H9 (cell line): ENCODE results near the gene LINC01488. TPM values are rescaled to one million over a fixed set of nuclear protein-coding genes. Genes with fewer than 3 reads are reported as not detected.

Experiments
- DNase-seq: peaks from one replicate; pipeline ENCODE4 v3.0.0-alpha.2; 2017
- H2AFZ ChIP-seq: one replicate; pipeline ENCODE4 v1.6.1; 2013; ENCODE audit warnings: mild to moderate bottlenecking, low read length, control low read depth, moderate library complexity
- H2AK5ac ChIP-seq: 2 replicates; pipeline ENCODE4 v1.6.1; 2013; ENCODE audit warnings: low read length, control low read depth, mixed read lengths; ENCODE audit not compliant: insufficient read length
- H2BK120ac ChIP-seq: one replicate; pipeline ENCODE4 v1.6.1; 2013; ENCODE audit warnings: low read depth, mild to moderate bottlenecking, low read length, control low read depth, inconsistent platforms; ENCODE audit not compliant: poor library complexity, severe bottlenecking
- H2BK12ac ChIP-seq: 2 replicates; pipeline ENCODE4 v1.6.1; 2013; ENCODE audit warnings: low read length, control low read depth, mixed read lengths, low read depth; ENCODE audit not compliant: insufficient read length
- H2BK15ac ChIP-seq: 2 replicates; pipeline ENCODE4 v1.6.1; 2013; ENCODE audit warnings: low read depth, low read length, control low read depth
- H2BK20ac ChIP-seq: one replicate; pipeline ENCODE4 v1.6.1; 2013; ENCODE audit warnings: low read depth, mild to moderate bottlenecking, low read length, control low read depth, inconsistent platforms; ENCODE audit not compliant: poor library complexity, severe bottlenecking
- H2BK5ac ChIP-seq: 2 replicates; pipeline ENCODE4 v1.6.1; 2013; ENCODE audit warnings: low read length, control low read depth, mixed read lengths; ENCODE audit not compliant: insufficient read length
- H3K14ac ChIP-seq: 2 replicates; pipeline ENCODE4 v1.6.1; 2013; ENCODE audit warnings: low read length, control low read depth; ENCODE audit not compliant: insufficient read depth
- H3K18ac ChIP-seq: 2 replicates; pipeline ENCODE4 v1.6.1; 2013; ENCODE audit warnings: low read depth, mild to moderate bottlenecking, mixed read lengths, low read length, control low read depth; ENCODE audit not compliant: insufficient read length
- H3K23ac ChIP-seq: 2 replicates; pipeline ENCODE4 v1.6.1; 2013; ENCODE audit warnings: low read length, control low read depth, mixed read lengths, low read depth; ENCODE audit not compliant: insufficient read length
- H3K23me2 ChIP-seq: 2 replicates; pipeline ENCODE4 v1.6.1; 2013; ENCODE audit warnings: low read depth, mild to moderate bottlenecking, mixed read lengths, low read length, control low read depth; ENCODE audit not compliant: insufficient read length, poor library complexity, severe bottlenecking
- H3K27ac ChIP-seq: 2 replicates; pipeline ENCODE4 v1.5.1; 2013; ENCODE audit warnings: low read length, control low read depth, mixed read lengths, low read depth; ENCODE audit not compliant: insufficient read length
- H3K27me3 ChIP-seq: 2 replicates; pipeline ENCODE4 v1.6.1; 2013; ENCODE audit warnings: low read length, control low read depth, inconsistent platforms; ENCODE audit not compliant: insufficient read depth
- H3K4ac ChIP-seq: 2 replicates; pipeline ENCODE4 v1.6.1; 2013; ENCODE audit warnings: low read depth, mild to moderate bottlenecking, control low read depth, inconsistent platforms, low read length, moderate library complexity
- H3K4me1 ChIP-seq: 2 replicates; pipeline ENCODE4 v1.6.1; 2013; ENCODE audit warnings: low read length, control low read depth, inconsistent platforms; ENCODE audit not compliant: insufficient read depth
- H3K4me2 ChIP-seq: 2 replicates; pipeline ENCODE4 v1.6.1; 2013; ENCODE audit warnings: low read length, control low read depth, mixed read lengths; ENCODE audit not compliant: insufficient read length, insufficient read depth
- H3K56ac ChIP-seq: 2 replicates; pipeline ENCODE4 v1.6.1; 2013; ENCODE audit warnings: low read depth, mild to moderate bottlenecking, mixed read lengths, low read length, control low read depth; ENCODE audit not compliant: insufficient read length
- H3K79me1 ChIP-seq: 2 replicates; pipeline ENCODE4 v1.6.1; 2013; ENCODE audit warnings: low read depth, mild to moderate bottlenecking, moderate library complexity, low read length, control low read depth, inconsistent platforms; ENCODE audit not compliant: insufficient read depth, poor library complexity, severe bottlenecking
- H3K79me2 ChIP-seq: 2 replicates; pipeline ENCODE4 v1.6.1; 2013; ENCODE audit warnings: low read length, control low read depth, inconsistent platforms; ENCODE audit not compliant: insufficient read depth
- H3K9ac ChIP-seq: 2 replicates; pipeline ENCODE4 v1.6.1; 2013; ENCODE audit warnings: low read length, control low read depth, mixed read lengths; ENCODE audit not compliant: insufficient read length; ENCODE audit errors: extremely low read depth
- H3K9me3 ChIP-seq: one replicate; pipeline ENCODE4 v1.6.1; 2013; ENCODE audit warnings: low read depth, low read length, inconsistent platforms; ENCODE audit not compliant: control insufficient read depth
- H3T11ph ChIP-seq: one replicate; pipeline ENCODE4 v1.6.1; 2013; ENCODE audit warnings: mild to moderate bottlenecking, low read length, control low read depth, inconsistent platforms
- H4K20me1 ChIP-seq: one replicate; pipeline ENCODE4 v1.6.1; 2013; ENCODE audit not compliant: control insufficient read depth, insufficient read length, insufficient read depth
- H4K5ac ChIP-seq: 2 replicates; pipeline ENCODE4 v1.6.1; 2013; ENCODE audit warnings: low read depth, mild to moderate bottlenecking, mixed read lengths, low read length, control low read depth; ENCODE audit not compliant: insufficient read length
- H4K8ac ChIP-seq: replicated peaks from 2 replicates; pipeline ENCODE4 v1.6.1; 2013; ENCODE audit warnings: low read length, control low read depth, mixed read lengths, low read depth; ENCODE audit not compliant: insufficient read length
- H4K91ac ChIP-seq: 2 replicates; pipeline ENCODE4 v1.6.1; 2013; ENCODE audit warnings: low read depth, mild to moderate bottlenecking, moderate library complexity, mixed read lengths, low read length, control low read depth; ENCODE audit not compliant: insufficient read length
- H3K27ac Mint-ChIP-seq, 3 experiments: 2 replicates in 2 of 3; 3 replicates in 1 of 3; pipeline ENCODE4 v1.8.0; 2020 to 2021; ENCODE audit warnings: mixed read lengths in 3 of 3, mild to moderate bottlenecking in 1 of 3, moderate library complexity in 1 of 3
- H3K27me3 Mint-ChIP-seq: 2 replicates; pipeline ENCODE4 v1.8.0; 2021; ENCODE audit warnings: low read depth, mild to moderate bottlenecking, moderate library complexity, mixed read lengths
- H3K36me3 Mint-ChIP-seq, 3 experiments: 2 replicates in 2 of 3; 3 replicates in 1 of 3; pipeline ENCODE4 v1.8.0; 2020 to 2021; ENCODE audit warnings: low read depth in 3 of 3, mixed read lengths in 3 of 3; ENCODE audit not compliant: insufficient read depth in 1 of 3
- H3K4me1 Mint-ChIP-seq, 2 experiments: 2 replicates each; pipeline ENCODE4 v1.8.0; 2020; ENCODE audit warnings: mixed read lengths in 2 of 2
- H3K4me3 Mint-ChIP-seq, 2 experiments: 2 replicates in 1 of 2; 3 replicates in 1 of 2; pipeline ENCODE4 v1.8.0; 2020 to 2021; ENCODE audit warnings: mild to moderate bottlenecking in 2 of 2, mixed read lengths in 2 of 2, moderate library complexity in 1 of 2
- H3K9me3 Mint-ChIP-seq, 2 experiments: 2 replicates in 1 of 2; 3 replicates in 1 of 2; pipeline ENCODE4 v1.8.0; 2020; ENCODE audit warnings: mild to moderate bottlenecking in 2 of 2, mixed read lengths in 2 of 2, moderate library complexity in 1 of 2
- WGBS: extraction: QIAGEN DNeasy Blood & Tissue Kit; methylation state at CpG from one replicate; pipeline ENCODE4 v1.1.7; 2013; ENCODE audit warnings: missing lambda C conversion rate, low lambda C conversion rate, mixed read lengths; ENCODE audit not compliant: insufficient read length; ENCODE audit errors: extremely low coverage; 5-methylcytosine and 5-hydroxymethylcytosine counted together
- total RNA-seq: library from RNA; stranded (reverse); gene quantifications from 2 replicates; pipeline ENCODE4 v1.2.1, GENCODE V29; 2021
- TF ChIP-seq, protein P1 (sequence below): fragments of 200-600 bp; sonication (generic); conservative IDR thresholded peaks from 3 replicates; pipeline ENCODE4 v1.8.0; 2021; ENCODE audit warnings: antibody characterized with exemption, mild to moderate bottlenecking

LINC01488 gene
- total RNA-seq, 1 experiment from 2014 or later, result not detected

- H3K27ac ChIP-seq, result no peak overlapping the region
- Mint-ChIP-seq H3K4me1 (peaks cover 30 to 37% of the 10 kb centered on the region in 2 experiments), H3K27ac (no peak overlapping the region), H3K9me3 (peaks cover 0 to under 1% of the 10 kb centered on the region in 2 experiments; a peak in 1 of 5 replicates), H3K27me3 (peaks cover 12% of the 10 kb centered on the region), H3K36me3 (no peaks in the 10 kb centered on the region; a peak in 2 of 7 replicates), H3K4me3 (no peak overlapping the region)
- no peak overlapping the region for H4K5ac ChIP-seq
- H2BK15ac ChIP-seq, result no peak overlapping the region
- peaks cover 5% of the 10 kb centered on the region; the same call in 1 of the 2 replicates for H3K4me1 ChIP-seq
- no peak overlapping the region for H3K23ac ChIP-seq
- H3K4ac ChIP-seq, result no peak overlapping the region
- no peak overlapping the region for H2AK5ac ChIP-seq
- H2BK20ac ChIP-seq, result no peak overlapping the region
- H4K8ac ChIP-seq, result no peak overlapping the region
- TF ChIP-seq, protein P1, sequence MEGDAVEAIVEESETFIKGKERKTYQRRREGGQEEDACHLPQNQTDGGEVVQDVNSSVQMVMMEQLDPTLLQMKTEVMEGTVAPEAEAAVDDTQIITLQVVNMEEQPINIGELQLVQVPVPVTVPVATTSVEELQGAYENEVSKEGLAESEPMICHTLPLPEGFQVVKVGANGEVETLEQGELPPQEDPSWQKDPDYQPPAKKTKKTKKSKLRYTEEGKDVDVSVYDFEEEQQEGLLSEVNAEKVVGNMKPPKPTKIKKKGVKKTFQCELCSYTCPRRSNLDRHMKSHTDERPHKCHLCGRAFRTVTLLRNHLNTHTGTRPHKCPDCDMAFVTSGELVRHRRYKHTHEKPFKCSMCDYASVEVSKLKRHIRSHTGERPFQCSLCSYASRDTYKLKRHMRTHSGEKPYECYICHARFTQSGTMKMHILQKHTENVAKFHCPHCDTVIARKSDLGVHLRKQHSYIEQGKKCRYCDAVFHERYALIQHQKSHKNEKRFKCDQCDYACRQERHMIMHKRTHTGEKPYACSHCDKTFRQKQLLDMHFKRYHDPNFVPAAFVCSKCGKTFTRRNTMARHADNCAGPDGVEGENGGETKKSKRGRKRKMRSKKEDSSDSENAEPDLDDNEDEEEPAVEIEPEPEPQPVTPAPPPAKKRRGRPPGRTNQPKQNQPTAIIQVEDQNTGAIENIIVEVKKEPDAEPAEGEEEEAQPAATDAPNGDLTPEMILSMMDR, result no peak
- no peak overlapping the region for H4K91ac ChIP-seq
- H3K4me2 ChIP-seq, result no peak overlapping the region
- no peak overlapping the region for H3K14ac ChIP-seq
- no peak overlapping the region for H3T11ph ChIP-seq
- DNase-seq, result no peak
- no peaks in the 10 kb centered on the region for H3K79me2 ChIP-seq
- no peaks in the 10 kb centered on the region for H3K27me3 ChIP-seq
- H2BK5ac ChIP-seq, result no peak overlapping the region
- H4K20me1 ChIP-seq, result peaks cover 4% of the 10 kb centered on the region
- no peak overlapping the region for H2BK12ac ChIP-seq
- H3K79me1 ChIP-seq, result no peaks in the 10 kb centered on the region
- H3K9me3 ChIP-seq, result no peaks in the 10 kb centered on the region
- H2AFZ ChIP-seq, result no peak overlapping the region
- no CpG with 5 or more reads among the region's 11 CpGs for WGBS
- H3K56ac ChIP-seq, result no peak overlapping the region
- no peak overlapping the region for H2BK120ac ChIP-seq
- H3K23me2 ChIP-seq, result no peaks in the 10 kb centered on the region
- H3K18ac ChIP-seq, result no peak overlapping the region
- no peak overlapping the region for H3K9ac ChIP-seq
Observed at GRCh38 chr11:69446108-69446507, 35.4 kb upstream of the LINC01488 start.
